ENCODE data around the gene LRP1B. TPM values are rescaled to one million over a fixed set of nuclear protein-coding genes. Genes with fewer than 3 reads are reported as not detected.

Gene LRP1B
- total and polyA plus RNA-seq, 8 donors, result 0.03 to 1.6 (median 0.84) TPM

- TF ChIP-seq CTCF (IDR thresholded peaks at IDR 0.05), result no peak
- Histone ChIP-seq H3K27ac (no peak overlapping the region), H3K4me1 (no peaks in the 10 kb centered on the region), H3K27me3 (no peaks in the 10 kb centered on the region), H3K4me3 (no peak overlapping the region), H3K36me3 (no peaks in the 10 kb centered on the region), H3K9me3 (no peaks in the 10 kb centered on the region)
- intact Hi-C loops (cut with DNase I), result no loop called here
- DNase-seq (no peak), ATAC-seq (no peak)
Observed at GRCh38 chr2:141652308-141652707, 478.5 kb downstream of the LRP1B start.

GRCh38 chr2:141647353-141647752 lies 483.5 kb downstream of the LRP1B start:
- DNase-seq (no peak), ATAC-seq (no peak)
- no peaks in the 10 kb centered on the region for H3K36me3 ChIP-seq
- intact Hi-C loops (cut with DNase I), result no loop called here
- H3K27me3 ChIP-seq, result no peaks in the 10 kb centered on the region
- no peaks in the 10 kb centered on the region for H3K9me3 ChIP-seq
- TF ChIP-seq CTCF (IDR thresholded peaks at IDR 0.05), result no peak
- H3K4me1 ChIP-seq, result no peaks in the 10 kb centered on the region
- H3K4me3 ChIP-seq, result no peak overlapping the region
- no peak overlapping the region for H3K27ac ChIP-seq

- intact Hi-C loops (cut with DNase I), result no loop called here
- no peaks in the 10 kb centered on the region for H3K9me3 ChIP-seq
- no peak for TF ChIP-seq CTCF (IDR thresholded peaks at IDR 0.05)
- no peaks in the 10 kb centered on the region for H3K27me3 ChIP-seq
- no peak overlapping the region for H3K27ac ChIP-seq
- H3K36me3 ChIP-seq, result no peaks in the 10 kb centered on the region
- no peaks in the 10 kb centered on the region for H3K4me1 ChIP-seq
- H3K4me3 ChIP-seq, result no peak overlapping the region
- no peak for ATAC-seq
- DNase-seq, result no peak
Observed at GRCh38 chr2:141641462-141641861, 489.4 kb downstream of the LRP1B start.

- Histone ChIP-seq H3K27ac (no peak overlapping the region), H3K4me1 (no peaks in the 10 kb centered on the region), H3K4me3 (no peak overlapping the region), H3K27me3 (no peaks in the 10 kb centered on the region), H3K9me3 (no peaks in the 10 kb centered on the region), H3K36me3 (no peaks in the 10 kb centered on the region)
- TF ChIP-seq CTCF (IDR thresholded peaks at IDR 0.05), result no peak
- intact Hi-C loops (cut with DNase I), result no loop called here
- no peak for ATAC-seq
- DNase-seq, result no peak
Observed at GRCh38 chr2:141639809-141640208, 491.0 kb downstream of the LRP1B start.

- intact Hi-C loops (cut with DNase I), result no loop called here
- Histone ChIP-seq H3K27me3 (no peaks in the 10 kb centered on the region), H3K27ac (no peak overlapping the region), H3K4me3 (no peak overlapping the region), H3K9me3 (no peaks in the 10 kb centered on the region), H3K4me1 (no peaks in the 10 kb centered on the region), H3K36me3 (no peaks in the 10 kb centered on the region)
- DNase-seq (no peak), ATAC-seq (no peak)
- TF ChIP-seq CTCF (IDR thresholded peaks at IDR 0.05), result no peak
Observed at GRCh38 chr2:141633132-141633531, 497.7 kb downstream of the LRP1B start.

Data from left lung (tissue), 10 donors.